HUES64 (cell line): ENCODE data around the gene COL4A5.

Source experiments
- H3K27ac ChIP-seq: 2 replicates; pipeline ENCODE4 v1.7.0; 2013; ENCODE audit warnings: low read depth, low read length, inconsistent platforms
- H3K27me3 ChIP-seq: 2 replicates; pipeline ENCODE4 v1.6.1; 2013; ENCODE audit warnings: mild to moderate bottlenecking, low read length; ENCODE audit not compliant: insufficient read depth
- H3K36me3 ChIP-seq: 2 replicates; pipeline ENCODE4 v1.6.1; 2013; ENCODE audit warnings: mild to moderate bottlenecking, low read length; ENCODE audit not compliant: insufficient read depth
- H3K4me1 ChIP-seq: 2 replicates; pipeline ENCODE4 v1.6.1; 2013; ENCODE audit warnings: mild to moderate bottlenecking, low read length, moderate library complexity; ENCODE audit not compliant: insufficient read depth
- H3K4me3 ChIP-seq: 2 replicates; pipeline ENCODE4 v1.5.1; 2013; ENCODE audit warnings: mild to moderate bottlenecking, low read length, moderate library complexity
- H3K9ac ChIP-seq: 2 replicates; pipeline ENCODE4 v1.6.1; 2013; ENCODE audit warnings: mild to moderate bottlenecking, low read depth, low read length
- H3K9me3 ChIP-seq: 2 replicates; pipeline ENCODE4 v1.6.1; 2013; ENCODE audit warnings: low read depth, low read length; ENCODE audit not compliant: insufficient read depth
- WGBS: fragments of 150-250, 120-280 bp; methylation state at CpG from one replicate; pipeline ENCODE4 v1.1.7; 2013; ENCODE audit warnings: missing lambda C conversion rate; 5-methylcytosine and 5-hydroxymethylcytosine counted together

Gene COL4A5

GRCh38 chrX:108726748-108727147, 287.1 kb downstream of the COL4A5 start:
- H3K36me3 ChIP-seq, result peaks cover 5% of the 10 kb centered on the region; the same call in 1 of the 2 replicates
- H3K27ac ChIP-seq, result no peak overlapping the region
- no peaks in the 10 kb centered on the region for H3K27me3 ChIP-seq
- peaks cover 59% of the 10 kb centered on the region for H3K4me1 ChIP-seq
- no peak overlapping the region for H3K9ac ChIP-seq
- WGBS, result 94% methylated on average over 2 of the region's 3 CpGs
- H3K4me3 ChIP-seq, result no peak overlapping the region
- no peaks in the 10 kb centered on the region for H3K9me3 ChIP-seq

GRCh38 chrX:108731153-108731552, 291.5 kb downstream of the COL4A5 start:
- H3K4me1 ChIP-seq, result peaks cover 38% of the 10 kb centered on the region
- 12% methylated on average over 2 of the region's 2 CpGs for WGBS
- H3K9me3 ChIP-seq, result no peaks in the 10 kb centered on the region

GRCh38 chrX:108732630-108733321, 293.1 kb downstream of the COL4A5 start:
- H3K4me1 ChIP-seq, result peaks cover 35% of the 10 kb centered on the region
- H3K27me3 ChIP-seq, result peaks cover 43% of the 10 kb centered on the region
- H3K9me3 ChIP-seq, result no peaks in the 10 kb centered on the region
- H3K36me3 ChIP-seq, result no peaks in the 10 kb centered on the region
- peak overlapping the region; percentile 3; the same call in 1 of the 2 replicates for H3K9ac ChIP-seq
- H3K27ac ChIP-seq, result no peak overlapping the region
- 6% methylated on average over 39 of the region's 39 CpGs for WGBS
- peak overlapping the region; percentile 71 for H3K4me3 ChIP-seq

More at GRCh38 chrX:108731153-108731552, 291.5 kb downstream of the COL4A5 start:
- no peak overlapping the region for H3K9ac ChIP-seq
- H3K27ac ChIP-seq, result peak overlapping the region; percentile 12; the same call in 1 of the 2 replicates
- no peaks in the 10 kb centered on the region for H3K36me3 ChIP-seq
- peaks cover 42% of the 10 kb centered on the region for H3K27me3 ChIP-seq
- H3K4me3 ChIP-seq, result peak overlapping the region; percentile 71

- peak overlapping the region; percentile 84 for H3K4me3 ChIP-seq
- WGBS, result 73% methylated on average over 7 of the region's 7 CpGs
Measured at GRCh38 chrX:108734426-108734825, 294.8 kb downstream of the COL4A5 start.

GRCh38 chrX:108735091-108735678, 295.5 kb downstream of the COL4A5 start:
- 1% methylated on average over 36 of the region's 36 CpGs for WGBS
- Histone ChIP-seq H3K27me3 (peaks cover 47% of the 10 kb centered on the region), H3K27ac (no peak overlapping the region), H3K4me3 (peak overlapping the region; percentile 84), H3K4me1 (peaks cover 14% of the 10 kb centered on the region; the same call in 1 of the 2 replicates), H3K36me3 (no peaks in the 10 kb centered on the region), H3K9ac (no peak overlapping the region), H3K9me3 (no peaks in the 10 kb centered on the region)

More at GRCh38 chrX:108734426-108734825, 294.8 kb downstream of the COL4A5 start:
- Histone ChIP-seq H3K27ac (no peak overlapping the region), H3K9me3 (no peaks in the 10 kb centered on the region), H3K27me3 (peaks cover 47% of the 10 kb centered on the region), H3K4me1 (peaks cover 20% of the 10 kb centered on the region), H3K36me3 (no peaks in the 10 kb centered on the region), H3K9ac (no peak overlapping the region)

- Histone ChIP-seq H3K4me1 (peaks cover 9% of the 10 kb centered on the region; the same call in 1 of the 2 replicates), H3K9me3 (no peaks in the 10 kb centered on the region), H3K4me3 (peak overlapping the region; percentile 84), H3K9ac (peak overlapping the region; percentile 37; the same call in 1 of the 2 replicates), H3K27ac (peak overlapping the region; percentile 60; the same call in 1 of the 2 replicates), H3K27me3 (peaks cover 47% of the 10 kb centered on the region), H3K36me3 (no peaks in the 10 kb centered on the region)
- WGBS, result under 1% methylated on average over 81 of the region's 82 CpGs
Measured at GRCh38 chrX:108735679-108736508, 296.3 kb downstream of the COL4A5 start.

GRCh38 chrX:108736509-108737479, 297.2 kb downstream of the COL4A5 start, which contains the start of gene IRS4:
Gene IRS4 (minus strand): TSS chrX:108736563.
- H3K27ac ChIP-seq, result peak within 1 kb of the TSS; percentile 60; the same call in 1 of the 2 replicates
- H3K36me3 ChIP-seq, result no peaks in the 10 kb centered on the region
- H3K4me3 ChIP-seq, result peak within 1 kb of the TSS; percentile 84
- H3K4me1 ChIP-seq, result peaks cover 1% of the 10 kb centered on the region; the same call in 1 of the 2 replicates
- peaks cover 47% of the 10 kb centered on the region for H3K27me3 ChIP-seq
- H3K9ac ChIP-seq, result peak within 1 kb of the TSS; percentile 59
- WGBS, result under 1% methylated on average over 59 of the region's 62 CpGs
- H3K9me3 ChIP-seq, result no peaks in the 10 kb centered on the region

- H3K9me3 ChIP-seq, result no peaks in the 10 kb centered on the region
- peak overlapping the region; percentile 84 for H3K4me3 ChIP-seq
- H3K27me3 ChIP-seq, result peaks cover 37% of the 10 kb centered on the region
- peak overlapping the region; percentile 59; the same call in 1 of the 2 replicates for H3K9ac ChIP-seq
- H3K27ac ChIP-seq, result no peak overlapping the region
- H3K4me1 ChIP-seq, result no peaks in the 10 kb centered on the region
- 11% methylated on average over 5 of the region's 5 CpGs for WGBS
- H3K36me3 ChIP-seq, result no peaks in the 10 kb centered on the region
Measured at GRCh38 chrX:108737754-108738153, 298.1 kb downstream of the COL4A5 start.

GRCh38 chrX:108740299-108740774, 300.7 kb downstream of the COL4A5 start:
- H3K4me1 ChIP-seq, result no peaks in the 10 kb centered on the region
- H3K4me3 ChIP-seq, result no peak overlapping the region
- peaks cover 11% of the 10 kb centered on the region for H3K27me3 ChIP-seq
- H3K36me3 ChIP-seq, result no peaks in the 10 kb centered on the region
- no peaks in the 10 kb centered on the region for H3K9me3 ChIP-seq
- WGBS, result no CpG with 5 or more reads among the region's 1 CpG
- no peak overlapping the region for H3K27ac ChIP-seq
- no peak overlapping the region for H3K9ac ChIP-seq
